ENCODE data around the gene MLLT10.

The MLLT10 gene

GRCh38 chr10:21634599-21635365, 100.8 kb downstream of the MLLT10 start:
- DNase-seq (ENCODE audit: low read depth, low spot score), result no peak

DNA sequence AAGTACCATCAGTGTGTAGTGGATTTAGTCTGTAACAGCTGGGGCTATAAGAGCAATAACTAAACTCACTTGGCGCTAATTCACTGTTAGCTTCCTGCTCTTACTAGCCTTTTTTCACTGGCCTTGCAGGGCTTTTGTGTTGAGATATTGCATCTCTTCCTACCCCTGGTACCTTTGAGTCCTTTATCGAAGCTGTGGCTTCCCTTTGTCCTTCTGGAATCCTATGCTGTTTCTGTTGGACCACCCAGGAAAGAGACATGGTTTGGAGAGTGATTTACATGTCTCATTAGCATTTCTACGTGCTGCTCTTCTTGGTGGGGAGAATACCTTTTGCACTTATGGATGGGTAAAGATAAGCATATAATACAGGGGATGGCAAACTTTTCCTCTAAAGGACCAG, 103.8 kb downstream of the MLLT10 start:
- no peak for DNase-seq (ENCODE audit: low read depth, low spot score)

GRCh38 chr10:21638681-21639080, 104.6 kb downstream of the MLLT10 start:
- DNase-seq (ENCODE audit: low read depth, low spot score), result no peak

DNA sequence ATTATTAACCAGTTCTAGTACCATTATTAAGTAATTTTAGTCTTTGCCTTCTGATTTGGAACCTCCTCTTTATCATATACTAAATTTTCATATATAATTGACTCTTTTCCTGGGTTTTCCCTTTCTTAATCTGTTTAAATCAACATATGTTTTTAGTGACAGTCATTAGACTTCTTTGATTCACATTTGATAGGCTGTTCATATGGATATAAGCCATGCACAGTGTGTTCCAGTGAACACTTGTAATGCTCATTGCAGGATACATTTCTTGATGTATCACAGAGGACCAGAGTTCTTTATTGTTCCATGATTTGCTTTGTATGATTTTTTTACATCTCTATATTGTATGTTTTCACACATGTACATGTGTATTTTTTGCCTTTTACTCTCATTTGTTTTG, 114.0 kb downstream of the MLLT10 start:
- DNase-seq (ENCODE audit: low read depth, low spot score), result no peak

- no peak for DNase-seq (ENCODE audit: low read depth, low spot score)
These were observed 115.4 kb downstream of the MLLT10 start for GRCh38 chr10:21649454-21649872.

DNA sequence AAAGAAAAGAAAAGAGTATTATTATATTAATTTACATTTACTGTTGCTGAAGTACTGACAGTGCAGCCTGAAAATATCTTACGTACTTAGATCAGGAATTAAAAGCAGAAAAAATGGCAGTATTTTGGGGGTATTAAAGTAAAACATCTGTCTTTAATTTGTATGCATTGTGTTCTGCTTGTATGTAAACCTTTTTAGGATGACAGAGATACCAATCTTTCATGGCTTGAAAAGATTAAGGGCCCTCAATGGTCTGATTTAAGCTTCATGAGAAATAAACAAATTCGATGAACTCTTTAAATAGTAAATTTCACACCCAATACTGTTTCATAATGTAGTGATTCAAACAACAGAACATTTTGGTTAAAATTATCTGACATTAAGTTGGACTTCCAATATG, 116.3 kb downstream of the MLLT10 start:
- DNase-seq (ENCODE audit: low read depth, low spot score), result no peak

DNA sequence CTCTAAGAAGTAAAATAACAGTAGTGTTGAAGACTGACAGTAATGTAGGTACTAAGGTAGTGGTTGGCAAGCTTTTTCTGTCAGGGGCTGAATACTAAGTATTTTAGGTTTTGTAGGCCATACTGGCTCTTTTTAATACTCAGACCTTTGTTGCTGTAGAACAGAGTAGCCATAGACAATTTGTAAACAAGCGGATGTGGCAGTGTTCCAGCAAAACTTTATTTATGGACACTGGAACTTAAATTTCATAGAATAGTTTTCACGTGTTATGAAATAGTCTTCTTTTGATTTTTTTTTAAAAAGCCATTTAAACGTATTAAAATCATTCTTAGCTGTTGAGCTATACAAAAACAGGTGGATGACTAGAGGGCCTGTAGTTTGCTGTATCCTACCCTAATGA, 121.2 kb downstream of the MLLT10 start:
- no peak for DNase-seq (ENCODE audit: low read depth, low spot score)

GRCh38 chr10:21655687-21656086, 121.7 kb downstream of the MLLT10 start:
- no peak for DNase-seq (ENCODE audit: low read depth, low spot score)

GRCh38 chr10:21661087-21661486, 127.1 kb downstream of the MLLT10 start:
- DNase-seq (ENCODE audit: low read depth, low spot score), result no peak

- no peak for DNase-seq (ENCODE audit: low read depth, low spot score)
These were observed 127.9 kb downstream of the MLLT10 start for GRCh38 chr10:21661935-21662334.

GRCh38 chr10:21662635-21663034, 128.6 kb downstream of the MLLT10 start:
- no peak for DNase-seq (ENCODE audit: low read depth, low spot score)

DNA sequence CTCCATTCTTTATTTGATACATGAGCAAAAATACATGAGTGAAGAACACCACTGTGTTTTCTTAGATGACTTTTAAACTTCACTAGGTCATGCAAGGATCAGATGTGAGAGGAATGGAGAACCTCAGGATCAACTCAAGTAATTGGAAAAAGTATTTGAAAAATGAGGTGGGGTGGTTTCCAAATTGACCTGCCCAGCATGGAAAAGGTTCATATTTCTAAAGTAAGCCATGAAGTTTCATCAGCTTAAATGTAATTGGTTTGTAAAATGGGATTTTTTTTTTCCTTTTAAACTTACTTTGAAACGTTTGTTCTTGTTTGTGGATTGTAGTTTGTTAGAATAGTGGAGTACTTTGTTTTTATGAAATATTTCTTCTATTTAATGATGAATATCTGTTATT, 134.8 kb downstream of the MLLT10 start:
- DNase-seq (ENCODE audit: low read depth, low spot score), result no peak

DNA sequence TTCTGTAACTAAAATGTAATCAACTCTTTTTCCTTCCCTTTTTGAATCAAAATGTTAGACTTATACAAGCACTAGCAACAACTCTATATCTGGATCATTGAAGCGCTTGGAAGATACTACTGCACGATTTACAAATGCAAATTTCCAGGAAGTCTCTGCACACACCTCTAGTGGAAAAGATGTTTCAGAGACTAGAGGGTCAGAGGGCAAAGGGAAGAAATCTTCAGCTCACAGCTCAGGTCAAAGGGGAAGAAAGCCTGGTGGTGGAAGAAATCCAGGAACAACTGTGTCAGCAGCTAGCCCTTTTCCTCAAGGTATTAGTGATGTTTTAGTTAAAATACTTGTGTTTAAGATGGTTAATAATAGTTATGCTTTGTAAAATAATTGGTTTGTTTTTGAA, 136.4 kb downstream of the MLLT10 start:
- no peak for DNase-seq (ENCODE audit: low read depth, low spot score)

GRCh38 chr10:21673668-21674067, 139.6 kb downstream of the MLLT10 start:
- DNase-seq (ENCODE audit: low read depth, low spot score), result no peak

DNA sequence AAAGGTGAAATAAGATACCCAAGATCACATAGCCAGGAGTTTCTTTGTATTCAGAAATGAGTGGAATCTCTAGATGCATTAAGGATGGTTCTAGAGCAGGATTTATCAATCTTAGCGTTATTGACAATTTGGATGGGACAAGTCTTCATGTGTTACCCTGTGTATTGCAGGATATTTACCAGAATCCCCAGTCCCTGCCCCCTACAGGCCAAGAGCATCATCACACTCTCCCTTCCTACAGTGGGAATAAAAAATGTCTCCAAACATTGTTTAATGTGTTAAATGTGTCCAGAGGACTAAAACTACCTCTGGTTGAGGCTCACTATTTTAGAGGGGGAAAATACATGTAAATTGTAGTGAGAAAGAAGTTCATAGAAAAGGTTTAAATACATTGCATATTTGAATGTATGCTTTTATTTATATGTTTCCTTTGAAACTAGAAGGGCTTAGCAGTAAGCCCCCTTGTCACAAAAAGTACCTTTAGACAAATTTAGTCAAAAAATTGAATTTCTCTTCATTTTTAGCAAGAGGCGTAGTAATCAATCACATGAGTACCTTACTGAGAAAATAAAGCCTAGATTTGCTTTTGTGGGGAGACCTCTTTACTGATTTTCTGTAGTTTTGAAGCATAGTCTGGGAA, 141.2 kb downstream of the MLLT10 start:
- DNase-seq (ENCODE audit: low read depth, low spot score), result no peak

GRCh38 chr10:21677551-21677950, 143.5 kb downstream of the MLLT10 start:
- DNase-seq (ENCODE audit: low read depth, low spot score), result no peak

GRCh38 chr10:21681156-21681555, 147.1 kb downstream of the MLLT10 start:
- no peak for DNase-seq (ENCODE audit: low read depth, low spot score)

- DNase-seq (ENCODE audit: low read depth, low spot score), result no peak
These were observed 153.4 kb downstream of the MLLT10 start for GRCh38 chr10:21687266-21688008.

DNA sequence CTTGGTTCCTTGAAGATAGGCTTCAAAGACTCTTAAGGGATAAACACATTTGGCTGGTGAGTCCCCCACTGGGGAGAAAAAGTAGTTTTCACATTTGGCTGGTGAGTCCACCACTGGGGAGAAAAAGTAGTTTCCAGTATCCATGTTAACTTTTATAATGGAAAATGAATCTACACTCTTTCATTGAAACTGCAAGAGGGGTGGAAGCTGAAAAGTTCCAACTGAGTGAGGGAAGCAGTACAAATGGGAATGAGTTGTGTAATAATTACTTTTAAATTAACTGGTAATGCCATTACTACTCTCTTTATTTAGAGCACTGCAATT, 153.9 kb downstream of the MLLT10 start:
- no peak for DNase-seq (ENCODE audit: low read depth, low spot score)

GRCh38 chr10:21688870-21689269, 154.8 kb downstream of the MLLT10 start:
- no peak for DNase-seq (ENCODE audit: low read depth, low spot score)

DNA sequence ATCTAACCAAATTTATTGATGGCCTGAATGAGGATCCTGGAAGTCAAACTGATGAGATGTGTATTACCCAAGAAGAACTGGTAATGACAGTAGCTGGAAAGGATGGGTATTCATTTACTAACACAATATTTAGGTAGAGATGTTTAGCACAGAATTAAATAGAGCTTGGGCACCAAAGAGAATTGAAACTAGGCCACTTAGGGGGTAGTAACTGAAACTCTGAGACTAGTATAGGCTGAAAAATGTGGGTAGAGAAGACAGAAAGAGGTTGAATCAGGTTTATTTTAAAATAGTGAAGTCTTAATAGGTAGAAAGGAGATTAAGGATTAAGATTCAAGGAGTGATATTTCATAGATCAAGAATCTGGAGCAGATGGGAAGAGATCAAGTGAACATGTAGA, 155.8 kb downstream of the MLLT10 start:
- DNase-seq (ENCODE audit: low read depth, low spot score), result no peak

DNA sequence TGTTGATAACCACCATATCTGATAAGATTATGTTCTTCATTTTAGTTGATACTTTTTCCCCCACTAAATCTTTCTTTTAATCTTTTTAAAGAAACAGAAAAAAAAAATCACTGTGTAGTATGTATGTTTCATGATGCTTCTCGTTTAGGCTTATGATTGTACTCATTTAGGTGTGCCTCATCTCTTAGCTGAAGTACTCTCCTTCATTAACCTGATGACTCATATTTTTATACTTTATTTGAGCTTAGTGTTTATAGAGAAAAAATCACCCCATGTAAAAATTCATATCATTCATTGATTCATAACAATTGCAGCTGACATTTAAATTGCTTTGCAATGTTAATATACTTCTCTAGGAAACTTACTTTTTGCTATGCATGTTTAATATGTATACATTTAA, 158.9 kb downstream of the MLLT10 start:
- DNase-seq (ENCODE audit: low read depth, low spot score), result no peak

DNA sequence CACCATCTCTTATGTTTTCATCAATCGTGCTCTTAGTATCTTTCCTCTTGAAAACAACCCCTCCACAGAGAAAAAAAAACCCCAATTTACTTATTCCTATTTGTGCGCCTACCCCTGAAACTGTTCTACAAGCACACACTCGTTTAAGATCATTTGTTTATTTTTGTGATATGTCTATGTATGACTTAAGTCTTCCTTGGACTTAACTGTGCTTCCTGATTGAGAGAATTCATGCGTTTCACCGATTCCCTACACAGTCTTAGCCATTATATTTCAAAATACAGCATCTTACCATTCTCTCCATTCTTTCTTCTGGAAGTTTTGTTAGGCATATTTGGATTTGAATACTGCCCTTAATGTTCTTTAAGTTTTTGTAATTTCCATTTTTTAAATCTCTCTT, 159.4 kb downstream of the MLLT10 start:
- no peak for DNase-seq (ENCODE audit: low read depth, low spot score)
